Muscle of arm (tissue), 12 donors: Measurements from ENCODE around the gene AGRN. TPM values are rescaled to one million over a fixed set of nuclear protein-coding genes. Genes with fewer than 3 reads are reported as not detected.
"Not testable (repeated sequence)": the region's sequence is repeated elsewhere in the genome, so short reads cannot be mapped to it uniquely, and the experiment has no call there.

Source experiments
- DNase-seq: peaks from one replicate; pipeline ENCODE4 v3.0.0-alpha.2; 2013
- polyA plus RNA-seq, 12 donors: library from polyadenylated mRNA; unstranded; fragments of 120-200 nt; gene quantifications; one replicate each; pipeline ENCODE4 v1.2.1, GENCODE V29; 2013; ENCODE audit not compliant: insufficient read length in 12 of 12

Gene AGRN
- polyA plus RNA-seq, 12 donors, result 26.2 to 84.3 (median 35.7) TPM; not detected in 1

DNA sequence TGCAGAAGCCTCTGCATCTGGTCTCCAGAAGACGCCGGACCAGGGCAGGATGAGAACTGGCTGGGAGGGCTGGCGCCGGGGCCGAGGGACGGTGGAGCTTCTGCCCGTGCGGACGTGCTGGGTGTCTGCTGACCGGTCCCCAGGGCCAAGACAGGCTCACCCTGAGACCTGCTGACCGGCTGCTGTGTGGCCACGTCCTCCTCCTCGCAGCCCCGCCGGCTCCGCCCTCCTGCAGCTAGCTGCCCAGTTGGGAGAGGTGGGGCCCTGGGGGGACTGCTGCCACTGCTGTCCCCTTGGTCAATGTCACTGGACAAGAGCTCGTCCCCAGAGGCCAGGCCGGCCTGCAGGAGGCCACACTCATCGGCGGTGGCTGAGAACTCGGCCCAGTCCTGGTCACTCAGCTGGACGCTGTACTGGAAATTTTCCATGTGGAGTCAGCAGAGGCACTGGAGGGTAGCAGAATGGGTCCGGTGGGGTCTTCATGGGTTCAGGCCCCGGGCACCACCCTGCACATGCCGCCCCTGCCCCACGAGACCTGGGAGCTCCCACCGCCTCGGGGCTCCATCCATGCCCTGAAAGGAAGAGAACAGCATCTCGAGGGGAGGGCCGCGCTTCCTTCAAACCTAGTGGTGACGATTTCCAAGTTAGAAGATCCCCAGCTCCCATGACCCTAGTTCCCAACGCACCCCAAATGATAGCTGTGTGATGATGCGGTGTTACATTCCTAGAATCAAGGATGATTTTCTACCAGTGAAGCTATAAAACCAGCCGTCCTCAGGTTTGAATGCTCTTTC lies 39.1 kb upstream of the AGRN start:
- DNase-seq, result no peak

DNA sequence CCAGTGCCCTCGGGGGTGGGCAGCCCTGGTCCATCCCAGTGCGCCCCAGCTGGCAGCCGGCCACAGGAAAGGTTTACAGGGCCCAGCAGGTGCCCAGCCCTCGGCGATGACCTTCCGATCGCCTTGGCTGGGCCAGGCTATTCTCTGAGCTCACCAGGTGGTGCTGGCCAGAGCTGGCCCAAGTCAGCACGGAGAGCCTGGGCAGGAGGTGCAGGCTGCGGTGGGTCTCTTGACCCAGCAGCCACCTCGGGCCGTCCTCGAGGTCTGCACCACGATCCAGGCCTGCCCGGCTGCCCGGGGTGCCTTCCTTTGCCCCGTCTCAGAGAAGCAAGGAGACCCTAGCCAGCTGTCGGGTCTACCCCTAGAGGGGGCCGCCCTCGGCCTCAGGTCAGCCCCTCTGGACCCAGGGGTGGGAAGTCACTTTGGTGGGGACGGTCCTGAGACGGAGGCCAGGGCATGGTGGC lies 38.4 kb upstream of the AGRN start:
- DNase-seq, result no peak

DNA sequence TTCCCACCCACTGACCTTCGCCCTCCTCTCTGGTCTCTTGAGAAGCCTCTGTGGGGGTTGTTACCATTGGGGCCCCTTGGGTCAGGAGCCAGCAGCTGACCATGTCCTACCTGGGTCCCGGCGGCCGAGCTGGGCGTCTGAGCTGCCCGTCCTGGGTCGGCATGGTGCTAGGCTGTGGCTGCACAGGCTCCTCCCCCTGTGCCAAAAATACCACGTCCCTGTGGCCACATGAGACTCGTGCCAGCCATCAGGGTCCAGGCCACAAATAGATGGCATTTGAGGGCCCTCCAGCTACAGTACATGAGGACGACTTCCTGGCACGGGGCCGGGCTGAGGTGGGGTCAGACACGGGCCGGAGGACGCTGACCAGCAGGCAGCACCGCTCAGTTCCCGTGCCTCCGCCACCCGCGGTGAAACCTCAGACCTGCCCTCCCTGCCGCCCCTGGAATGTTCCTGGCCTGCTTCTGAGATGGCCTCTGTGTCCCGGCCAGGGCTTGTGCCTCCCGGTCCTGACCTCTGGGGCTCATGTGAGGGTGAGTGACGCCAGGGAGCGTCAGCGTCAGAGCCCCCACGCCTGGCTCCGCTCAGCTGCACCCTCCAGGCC lies 37.9 kb upstream of the AGRN start, which contains the start of gene PERM1:
Gene PERM1, minus strand, starts transcription at position 139 of the 604 bp plus-strand sequence. CDS start 1,064 bp downstream, outside the sequence.
- DNase-seq, result no peak

DNA sequence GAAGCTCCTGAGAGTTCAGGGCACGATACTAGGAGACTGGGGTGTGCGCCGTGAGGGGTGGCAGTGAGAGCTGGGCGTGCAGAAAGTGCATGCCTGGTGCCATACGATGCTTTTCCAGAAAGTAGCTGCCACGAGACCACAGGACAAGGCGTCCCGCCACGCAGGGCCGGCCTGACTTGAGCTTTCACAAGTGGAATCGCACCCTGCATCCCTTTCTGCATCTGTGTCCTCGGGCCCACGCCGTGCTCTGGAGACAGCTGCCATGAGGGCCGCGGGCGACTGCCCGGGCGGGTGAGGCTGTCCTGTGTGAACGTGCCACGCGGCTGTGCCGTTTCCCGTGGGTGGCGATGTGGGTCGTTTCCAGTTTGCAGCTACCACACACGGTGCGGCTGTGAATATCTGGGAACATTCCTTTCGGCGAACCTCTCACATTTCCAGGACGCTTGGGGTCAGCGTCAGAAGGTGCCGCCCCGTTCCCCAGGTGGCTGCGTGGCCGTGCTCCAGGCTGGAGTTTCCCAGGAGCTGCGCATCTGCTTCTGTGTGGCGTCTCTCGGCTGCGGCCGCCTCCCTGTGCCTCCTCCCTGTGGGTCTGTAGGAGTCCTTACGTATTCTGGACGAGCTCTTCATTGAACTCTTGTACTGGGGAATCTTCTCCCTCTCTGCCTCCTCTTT lies 37.0 kb upstream of the AGRN start:
- no peak for DNase-seq

DNA sequence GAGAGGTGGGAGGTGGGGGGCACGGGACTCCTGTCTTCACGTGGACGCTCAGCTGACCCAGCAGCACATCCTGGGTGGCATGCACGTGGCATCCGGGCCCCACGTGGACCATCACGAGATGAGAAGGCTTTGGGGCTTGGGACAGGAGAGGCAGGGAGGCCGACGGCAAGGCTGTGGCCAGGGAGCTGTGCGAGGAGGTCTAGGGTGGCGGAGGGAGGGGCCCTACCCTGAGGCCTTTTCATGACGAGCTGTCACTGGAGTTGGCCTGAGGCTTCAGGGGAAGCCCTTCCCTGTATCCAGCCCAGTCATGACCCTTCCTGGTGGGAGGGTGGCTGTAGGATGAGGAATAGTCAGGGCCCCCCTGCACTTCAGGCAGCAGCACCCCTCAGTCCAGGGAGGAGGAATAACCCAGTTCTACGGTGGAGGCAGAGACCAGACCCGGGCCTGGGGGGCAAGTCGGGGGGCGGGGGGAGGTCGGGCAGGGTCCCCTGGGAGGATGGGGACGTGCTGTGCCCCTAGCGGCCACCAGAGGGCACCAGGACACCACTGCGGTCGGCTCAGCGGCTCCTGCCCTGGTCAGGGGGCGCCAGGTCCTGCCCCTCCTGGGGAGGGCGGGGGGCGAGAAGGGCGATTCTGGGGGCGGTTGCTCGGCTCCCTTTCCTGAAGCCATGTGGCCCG lies 36.0 kb upstream of the AGRN start:
- no peak for DNase-seq

DNA sequence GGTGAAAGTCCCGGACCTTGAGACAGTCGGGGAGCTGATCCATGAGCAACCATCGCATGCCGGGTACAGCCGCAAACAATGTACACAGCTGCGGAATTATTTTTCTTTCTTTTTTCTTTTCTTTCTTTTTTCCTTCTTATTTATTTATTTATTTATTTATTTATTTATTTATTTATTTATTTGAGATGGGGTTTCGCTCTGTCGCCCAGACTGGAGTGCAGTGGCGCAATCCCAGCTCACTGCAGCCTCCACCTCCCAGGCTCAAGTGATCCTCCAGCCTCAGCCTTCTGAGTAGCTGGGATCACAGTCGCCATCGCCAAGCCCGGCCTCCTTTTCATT lies 35.5 kb upstream of the AGRN start:
- DNase-seq, result no peak

DNA sequence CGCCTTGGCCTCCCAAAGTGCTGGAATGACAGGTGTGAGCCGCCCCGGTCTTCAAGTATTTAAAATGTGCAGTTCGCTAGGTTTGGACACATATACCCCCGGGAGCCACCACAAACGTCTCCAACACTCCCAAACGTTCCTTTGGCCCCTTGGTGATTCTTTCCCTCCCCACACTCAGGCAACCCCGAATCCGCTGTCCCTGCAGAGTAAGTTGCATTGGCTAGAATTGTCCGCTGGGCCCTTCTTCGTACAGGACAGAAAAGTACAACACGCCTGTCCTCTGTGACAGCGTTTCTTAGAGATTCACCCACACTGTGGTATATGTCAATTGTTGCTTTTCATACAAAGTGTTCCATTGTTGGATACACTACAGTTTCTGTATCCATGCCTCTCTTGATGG lies 34.8 kb upstream of the AGRN start:
- DNase-seq, result no peak

DNA sequence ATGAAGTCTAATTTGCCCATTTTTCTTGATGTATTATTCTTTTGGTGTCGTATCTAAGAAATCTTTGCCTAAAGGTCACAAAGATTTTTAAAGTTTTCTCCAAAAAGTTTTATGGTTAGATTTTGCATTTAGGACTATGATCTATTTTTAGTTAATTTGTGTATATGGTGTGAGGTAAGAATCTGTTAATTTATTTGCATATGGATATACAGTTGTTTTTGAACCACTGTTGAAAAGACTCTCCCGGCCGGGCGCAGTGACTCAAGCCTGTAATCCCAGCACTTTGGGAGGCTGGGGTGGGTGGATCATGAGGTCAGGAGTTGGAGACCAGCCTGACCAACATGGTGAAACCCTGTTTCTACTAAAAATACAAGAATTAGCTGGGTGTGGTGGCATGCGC lies 31.9 kb upstream of the AGRN start:
- DNase-seq, result not testable (repeated sequence)

DNA sequence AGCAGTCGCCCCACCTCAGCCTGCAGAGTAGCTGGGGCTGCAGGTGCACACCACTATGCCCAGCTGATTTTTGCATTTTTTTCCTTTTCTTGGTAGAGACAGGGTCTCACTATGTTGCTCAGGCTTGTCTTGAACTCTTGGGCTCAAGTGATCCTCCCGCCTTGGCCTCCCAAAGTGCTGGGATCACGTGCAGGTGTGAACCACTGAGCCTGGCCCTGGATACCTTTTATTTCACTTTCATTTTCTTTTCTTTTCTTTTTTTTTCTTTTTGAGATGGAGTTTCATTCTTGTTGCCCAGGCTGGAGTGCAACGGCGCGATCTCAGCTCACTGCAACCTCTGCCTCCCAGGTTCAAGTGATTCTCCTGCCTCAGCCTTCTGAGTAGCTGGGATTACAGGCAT lies 28.6 kb upstream of the AGRN start:
- DNase-seq, result not testable (repeated sequence)

DNA sequence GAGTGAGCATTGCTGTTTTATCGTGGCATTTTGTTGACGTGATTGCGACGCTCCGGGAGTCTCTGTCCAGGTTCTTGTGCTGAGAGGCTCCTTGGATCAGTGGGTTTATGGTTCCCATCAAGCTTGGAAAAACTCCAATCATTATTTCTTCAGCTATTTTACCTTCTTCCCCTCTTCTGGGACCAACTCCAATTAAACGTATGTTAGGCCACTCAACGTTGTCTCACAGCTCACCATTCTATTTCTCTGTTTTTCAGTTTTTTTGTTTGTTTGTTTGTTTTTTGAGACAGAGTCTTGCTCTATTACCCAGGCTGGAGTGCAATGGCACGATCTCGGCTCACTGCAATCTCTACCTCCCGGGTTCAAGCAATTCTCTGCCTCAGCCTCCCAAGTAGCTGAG lies 28.0 kb upstream of the AGRN start:
- DNase-seq, result no peak

DNA sequence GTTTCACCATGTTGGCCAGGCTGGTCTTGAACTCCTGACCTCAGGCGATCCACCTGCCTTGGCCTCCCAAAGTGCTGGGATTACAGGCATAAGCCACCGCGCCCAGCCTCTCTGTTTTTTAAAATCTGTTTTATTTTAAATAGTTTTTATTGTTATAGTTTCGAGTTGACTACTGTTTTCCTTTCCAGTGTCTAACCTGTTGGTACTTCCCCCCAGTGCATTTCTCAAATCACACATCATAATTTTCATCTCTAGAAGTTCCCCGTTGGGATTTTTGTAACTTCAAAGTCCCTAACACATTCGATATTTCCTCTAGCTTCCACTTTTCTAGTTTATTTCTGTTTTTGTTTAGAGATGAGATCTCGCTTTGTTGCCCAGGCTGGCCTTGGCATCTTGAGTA lies 27.6 kb upstream of the AGRN start:
- DNase-seq, result no peak

DNA sequence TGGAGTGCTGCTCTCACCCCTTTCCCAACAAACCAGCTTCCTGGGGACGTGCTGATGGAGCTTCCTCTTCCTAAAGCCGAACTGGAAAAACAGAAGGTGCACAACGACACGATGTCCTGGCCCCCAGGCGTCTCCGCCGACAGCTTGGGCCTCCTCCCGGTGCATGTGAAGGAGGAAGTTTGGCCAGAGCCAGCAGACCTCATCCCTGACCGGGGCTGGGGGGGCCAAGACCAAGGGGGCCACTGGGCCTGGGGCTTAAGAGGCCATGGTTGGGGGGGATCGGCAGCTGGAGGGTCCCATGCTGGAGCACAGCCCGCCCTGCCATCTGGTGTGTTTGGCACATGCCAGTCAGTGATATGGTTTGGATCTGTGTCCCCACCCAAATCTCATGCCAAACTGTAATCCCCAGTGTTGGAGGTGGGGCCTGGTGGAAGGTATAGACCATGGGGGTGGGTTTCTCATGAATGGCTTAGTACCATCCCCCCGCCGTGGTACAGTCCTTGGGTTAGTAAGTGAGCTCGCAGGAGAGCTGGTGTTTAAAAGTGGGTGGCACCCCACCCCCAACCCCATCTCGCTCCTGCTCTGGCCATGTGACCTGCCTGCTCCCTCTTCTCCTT lies 26.4 kb upstream of the AGRN start:
- no peak for DNase-seq

DNA sequence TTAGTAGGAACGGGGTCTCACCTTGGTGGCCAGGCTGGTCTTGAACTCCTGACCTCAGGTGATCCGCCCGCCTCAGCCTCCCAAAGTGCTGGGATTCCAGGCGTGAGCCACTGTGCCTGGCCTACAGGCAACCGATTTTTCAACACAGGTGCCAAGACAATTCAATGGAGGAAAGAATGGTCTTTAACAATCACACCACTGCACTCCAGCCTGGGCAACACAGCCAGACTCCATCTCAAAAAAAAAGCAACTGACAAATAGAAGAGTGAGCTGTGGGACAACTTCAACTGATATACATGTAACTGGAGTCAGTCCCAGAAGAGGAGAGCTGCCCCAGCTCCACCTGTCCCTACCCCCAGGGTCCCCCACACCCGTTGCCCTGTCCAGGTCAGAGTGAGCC lies 25.4 kb upstream of the AGRN start:
- DNase-seq, result not testable (repeated sequence)

DNA sequence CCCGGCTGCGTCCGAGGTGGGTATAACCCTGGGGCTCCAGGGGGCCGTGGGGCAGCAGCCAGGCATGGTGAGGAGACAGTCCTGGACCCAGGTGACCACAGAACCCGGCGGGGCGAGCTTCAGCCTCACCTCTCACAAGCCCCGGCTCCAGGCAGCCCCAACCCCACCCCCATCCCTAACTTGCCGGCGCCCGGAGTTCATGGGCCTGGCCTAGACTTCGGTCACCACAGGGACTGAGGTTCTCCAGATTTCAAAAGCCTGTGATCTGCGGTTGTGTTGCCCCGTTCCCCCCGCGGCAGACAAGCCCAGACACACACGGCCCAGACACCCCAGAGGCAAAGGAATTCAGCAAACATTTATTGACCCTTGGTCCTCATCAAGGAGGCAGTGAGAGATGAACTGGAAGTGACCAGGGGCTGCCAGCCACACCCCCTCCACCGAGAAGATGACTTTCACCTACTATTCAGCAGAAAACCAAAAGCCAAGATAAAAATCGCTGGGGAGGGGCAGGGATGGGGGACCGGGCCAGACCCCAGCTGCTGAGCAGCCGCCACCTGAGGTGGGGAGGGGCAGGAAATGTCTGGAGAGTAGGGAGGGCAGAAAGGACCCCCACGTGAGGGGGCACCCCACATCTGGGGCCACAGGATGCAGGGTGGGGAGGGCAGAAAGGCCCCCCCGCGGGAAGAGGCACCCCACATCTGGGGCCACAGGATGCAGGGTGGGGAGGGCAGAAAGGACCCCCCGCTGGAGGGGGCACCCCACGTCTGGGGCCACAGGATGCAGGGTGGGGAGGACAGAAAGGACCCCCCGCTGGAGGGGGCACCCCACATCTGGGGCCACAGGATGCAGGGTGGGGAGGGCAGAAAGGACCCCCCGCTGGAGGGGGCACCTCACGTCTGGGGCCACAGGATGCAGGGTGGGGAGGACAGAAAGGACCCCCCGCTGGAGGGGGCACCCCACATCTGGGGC lies 24.0 kb upstream of the AGRN start:
- no peak for DNase-seq

DNA sequence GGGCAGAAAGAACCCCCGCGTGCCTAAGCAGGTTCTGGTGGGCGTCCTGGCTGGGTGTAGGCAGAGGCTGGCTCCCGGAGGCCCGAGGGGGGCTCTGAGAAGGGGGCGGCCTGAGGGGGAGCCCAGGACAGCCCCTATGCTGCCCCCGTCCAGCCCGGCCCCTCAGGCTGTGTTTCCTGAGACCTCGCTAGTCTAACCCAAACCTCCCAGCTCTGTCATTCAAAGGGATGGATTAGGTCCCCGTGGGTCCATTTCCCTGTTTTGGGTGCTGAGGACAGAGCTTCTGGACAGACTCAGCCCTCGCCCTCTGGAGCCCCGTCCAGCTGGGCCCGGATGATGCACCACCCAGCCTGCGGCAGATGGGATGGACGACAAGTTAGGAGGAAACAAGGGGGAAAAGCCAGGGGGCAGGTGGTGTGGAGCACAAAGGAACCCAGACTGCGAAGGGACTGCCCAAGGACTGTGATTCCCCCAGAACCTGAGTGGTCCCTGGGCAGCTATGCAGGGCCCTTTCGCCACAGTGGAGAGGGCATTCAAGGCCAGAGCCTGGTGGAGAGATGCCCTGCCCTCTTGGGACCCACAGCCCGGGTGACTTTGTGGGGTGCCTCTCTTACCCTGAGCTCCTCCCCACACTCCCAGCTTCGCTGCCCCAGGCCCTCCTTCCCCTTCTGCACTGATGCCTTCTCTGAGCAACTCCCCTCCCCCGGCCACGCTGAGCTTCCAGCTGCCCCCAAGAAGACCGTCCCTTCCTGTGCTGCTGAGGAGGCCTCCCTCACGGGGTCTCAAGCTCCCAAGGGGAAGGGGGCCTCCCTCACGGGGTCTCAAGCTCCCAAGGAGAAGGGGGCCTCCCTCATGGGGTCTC lies 22.8 kb upstream of the AGRN start:
- DNase-seq, result no peak

DNA sequence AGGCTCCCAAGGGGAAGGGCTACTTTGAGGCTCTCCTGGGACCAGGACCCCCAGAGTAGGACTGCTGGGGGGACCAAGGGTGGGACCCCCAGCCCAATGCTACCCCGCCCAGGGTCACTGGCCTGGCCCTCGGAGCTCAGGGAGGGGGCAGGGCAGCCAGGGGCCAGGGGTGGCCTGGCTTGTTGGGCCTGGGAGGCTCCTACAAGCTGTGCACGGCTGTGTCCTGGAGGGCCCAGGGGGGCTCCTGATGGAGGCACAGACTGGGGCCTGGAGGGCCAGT lies 22.3 kb upstream of the AGRN start:
- no peak for DNase-seq

DNA sequence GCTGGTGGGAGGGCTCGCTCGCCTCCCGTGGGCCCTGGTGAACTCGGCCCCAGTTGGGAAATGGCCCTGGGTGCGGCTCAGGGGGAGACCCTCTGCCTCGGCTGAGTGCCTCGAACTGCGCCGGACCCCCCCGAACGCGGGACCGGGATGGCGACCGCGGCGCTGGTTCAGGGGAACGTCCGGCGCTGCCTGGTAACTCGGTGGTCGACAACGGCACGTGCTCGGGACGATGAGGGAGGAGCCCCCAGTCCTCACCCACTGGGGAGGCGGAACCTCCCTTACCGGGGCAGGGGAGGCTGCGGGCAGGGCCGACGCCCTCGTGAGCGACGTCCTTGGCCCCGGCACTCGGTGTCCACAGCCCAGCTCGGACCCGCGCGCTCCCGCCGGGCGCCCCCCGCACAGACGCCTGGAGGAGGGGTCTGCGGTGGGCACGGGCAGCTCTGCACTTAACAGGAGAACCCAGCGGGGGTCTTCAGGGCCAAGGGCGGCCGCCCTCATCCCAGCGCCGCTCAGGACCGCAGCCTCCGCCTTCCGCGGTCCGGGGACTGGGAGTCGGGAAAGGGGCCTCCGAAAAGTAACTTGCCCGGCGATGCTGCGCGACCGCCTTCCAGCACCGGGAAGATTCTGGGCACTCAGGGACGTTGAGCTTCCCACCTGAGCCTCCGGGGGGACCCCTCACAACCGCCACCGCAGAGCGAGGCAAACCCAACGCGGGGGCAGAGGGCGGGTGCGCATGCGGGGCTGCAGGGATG lies 21.8 kb upstream of the AGRN start:
- DNase-seq, result no peak

DNA sequence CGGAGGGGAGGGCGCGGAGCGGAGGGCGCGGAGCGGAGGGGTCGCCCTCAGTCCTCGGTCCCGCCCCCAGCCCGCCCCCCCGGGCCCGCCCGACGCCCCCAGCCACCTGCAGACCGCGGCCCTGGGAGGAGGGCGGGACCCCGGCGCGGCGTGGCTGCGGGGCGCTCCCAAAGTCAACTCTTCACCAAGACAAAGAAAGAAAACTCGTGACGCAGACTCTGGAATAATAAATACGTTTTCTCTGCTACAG lies 21.2 kb upstream of the AGRN start:
- DNase-seq, result no peak

DNA sequence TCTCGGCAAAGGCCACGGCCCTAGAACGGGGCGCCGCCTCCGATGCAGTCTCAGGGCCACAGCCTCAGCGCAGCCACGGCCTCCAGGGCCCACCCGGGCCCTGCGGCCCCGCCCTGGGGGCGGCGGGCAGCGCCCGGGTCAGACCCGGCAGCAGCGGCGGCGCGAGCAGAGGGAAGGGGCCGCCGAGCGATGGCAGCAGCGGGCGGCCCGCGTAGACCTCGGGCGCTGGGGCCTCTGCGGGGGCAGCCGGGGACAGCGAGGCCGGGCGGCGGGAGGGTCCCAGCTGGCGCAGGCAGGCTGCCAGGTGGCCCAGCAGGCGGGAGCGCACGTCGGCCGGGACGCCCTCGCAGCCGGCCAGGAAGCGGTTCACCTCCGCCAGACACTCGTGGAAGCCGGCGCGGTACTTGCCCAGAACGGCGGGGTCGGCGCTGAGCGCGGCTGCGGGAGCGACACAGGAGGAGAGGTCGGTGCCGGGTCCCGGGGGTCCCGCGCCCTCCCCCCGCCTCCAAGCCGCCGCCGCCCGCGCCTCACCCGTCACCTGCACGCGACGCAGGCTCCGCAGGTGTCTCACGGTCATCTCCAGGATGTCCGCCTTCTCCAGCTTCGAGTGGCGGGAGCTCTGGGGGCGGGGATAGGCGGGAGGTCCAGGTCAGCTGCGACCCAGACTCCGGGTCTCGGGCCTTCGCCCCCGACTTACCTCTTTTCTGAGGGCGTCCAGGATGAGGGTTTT lies 20.8 kb upstream of the AGRN start:
- no peak for DNase-seq
